ENCODE measurements around the gene MAOB.

DNA sequence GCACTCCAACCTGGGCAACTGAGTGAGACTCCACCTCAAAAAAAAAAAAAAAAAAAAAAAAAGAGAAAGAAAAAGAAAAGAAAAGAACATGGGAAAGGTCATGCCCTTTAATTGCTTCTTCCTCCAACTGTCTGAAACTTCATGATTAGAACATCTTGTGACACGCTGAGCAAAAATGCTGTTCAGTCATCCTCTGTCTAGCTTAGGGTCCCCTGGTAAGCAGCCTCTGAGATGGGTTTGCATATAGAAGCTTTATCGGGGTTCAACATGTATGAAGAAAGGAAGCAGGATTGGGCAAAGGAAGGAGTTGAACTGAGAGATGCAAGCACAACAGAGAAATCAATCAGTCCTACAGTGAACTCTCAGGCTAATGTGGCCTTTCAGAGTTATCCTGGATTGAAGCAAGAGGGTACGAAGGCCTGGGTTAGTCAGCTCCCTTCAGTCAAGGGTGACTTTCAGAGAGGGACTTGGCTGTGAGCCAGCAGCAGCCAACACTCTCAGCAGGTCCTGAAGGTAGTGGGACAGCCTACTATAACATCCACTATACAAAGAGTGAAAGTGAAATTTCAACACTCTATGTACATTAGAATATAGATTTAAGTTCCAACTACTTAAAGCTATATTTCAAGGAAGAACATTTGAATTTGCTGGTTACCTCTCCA is 11.4 kb downstream of the MAOB start:
- TF ChIP-seq SUZ12 (IDR thresholded peaks at IDR 0.05) = no peak
- TF ChIP-seq SP1 (IDR thresholded peaks at IDR 0.05) = no peak
